Measurements from ENCODE around the gene HSPA12A.

The HSPA12A gene

DNA sequence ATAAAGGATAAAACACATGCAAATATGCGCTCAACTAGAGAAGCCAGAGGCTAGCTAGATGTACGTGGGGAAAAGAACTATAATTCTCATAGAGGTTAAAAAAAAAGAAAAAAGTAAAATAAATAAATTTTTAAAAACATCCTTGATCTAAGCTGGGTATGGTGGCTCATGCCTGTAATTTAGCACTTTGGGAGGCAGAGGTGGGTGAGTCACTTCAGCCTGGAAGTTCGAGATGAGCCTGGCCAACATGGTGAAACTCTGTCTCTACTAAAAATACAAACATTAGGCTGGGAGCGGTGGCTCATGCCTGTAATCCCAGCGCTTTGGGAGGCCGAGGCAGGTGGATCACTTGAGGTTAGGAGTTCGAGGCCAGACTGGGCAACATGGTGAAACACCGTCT is 18.6 kb upstream of the HSPA12A start:
- no peak overlapping the region for H4K8ac ChIP-seq (ENCODE audit: low read depth, low read length)
- no peaks in the 10 kb centered on the region for H3K9me3 ChIP-seq (ENCODE audit: insufficient read depth, low read depth, low read length)
- no peak overlapping the region for H3K4ac ChIP-seq (ENCODE audit: low read depth, low read length)
- no peak overlapping the region for H4K12ac ChIP-seq (ENCODE audit: low read depth, low read length)
- no peak overlapping the region for H3K23ac ChIP-seq (ENCODE audit: low read length)
- no peaks in the 10 kb centered on the region for H3K36me3 ChIP-seq (ENCODE audit: control insufficient read depth in 1 of 2, insufficient read depth in 2 of 2, low read length in 2 of 2)
- no peak overlapping the region for H3K14ac ChIP-seq (ENCODE audit: low read length)
- no peaks in the 10 kb centered on the region for H3K27me3 ChIP-seq (ENCODE audit: insufficient read depth, low read length)
- no peak overlapping the region for H2BK120ac ChIP-seq (ENCODE audit: insufficient read depth, low read length, poor library complexity)
- H2AK5ac ChIP-seq (ENCODE audit: low read length), result no peak overlapping the region
- no peaks in the 10 kb centered on the region for H3K4me1 ChIP-seq (ENCODE audit: control insufficient read depth in 1 of 2, insufficient read depth in 2 of 2, low read length in 2 of 2)
- no peak overlapping the region for H2BK5ac ChIP-seq (ENCODE audit: low read depth, low read length, poor library complexity)
- no peak overlapping the region for H2BK12ac ChIP-seq (ENCODE audit: low read length)
- no peaks in the 10 kb centered on the region for H3K79me2 ChIP-seq (ENCODE audit: control insufficient read depth, insufficient read depth, low read length, poor library complexity)
- H3K79me1 ChIP-seq (ENCODE audit: low read length), result no peaks in the 10 kb centered on the region
- no peak overlapping the region for H4K91ac ChIP-seq (ENCODE audit: low read depth, low read length)
- no CpG with 5 or more reads among the region's 8 CpGs for whole genome bisulfite sequencing (ENCODE audit: extremely low coverage, insufficient coverage, insufficient read length)
- no peak overlapping the region for H3K9ac ChIP-seq (ENCODE audit: low read length)
- DNase-seq, result no peak
- no peak overlapping the region for H2AFZ ChIP-seq (ENCODE audit: insufficient read depth, low read length, poor library complexity)
- H3K4me2 ChIP-seq (ENCODE audit: low read length), result no peak overlapping the region
- no peak overlapping the region for H3K4me3 ChIP-seq (ENCODE audit: low read depth, low read length)
- no peak overlapping the region for H3K27ac ChIP-seq (ENCODE audit: low read depth, low read length)
- no peak overlapping the region for H3K18ac ChIP-seq (ENCODE audit: low read length)

DNA sequence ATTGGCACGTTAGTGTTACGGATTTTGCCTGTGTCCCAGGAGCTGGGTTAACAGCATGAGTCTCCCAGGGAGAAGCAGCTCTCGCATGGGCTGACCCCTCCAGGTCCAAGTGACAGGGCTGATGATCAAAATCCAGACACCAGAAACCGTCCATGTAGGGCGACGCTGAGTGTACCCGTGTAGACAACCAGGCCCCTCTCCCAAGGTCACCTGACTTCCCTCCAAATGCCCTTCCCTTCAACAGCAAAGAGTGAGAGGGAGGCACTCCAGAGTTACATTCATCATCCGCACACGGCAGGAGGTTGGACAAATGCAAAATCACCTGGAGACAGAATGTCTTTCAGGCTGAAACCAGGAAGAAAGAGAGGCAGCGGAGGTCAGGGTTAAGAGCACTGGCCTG is 14.9 kb upstream of the HSPA12A start:
- no peak overlapping the region for H2AK5ac ChIP-seq (ENCODE audit: low read length)
- DNase-seq, result no peak
- no peaks in the 10 kb centered on the region for H3K4me1 ChIP-seq (ENCODE audit: control insufficient read depth in 1 of 2, insufficient read depth in 2 of 2, low read length in 2 of 2)
- no peak overlapping the region for H3K4me3 ChIP-seq (ENCODE audit: low read depth, low read length)
- H2AFZ ChIP-seq (ENCODE audit: insufficient read depth, low read length, poor library complexity), result no peak overlapping the region
- no peaks in the 10 kb centered on the region for H3K79me1 ChIP-seq (ENCODE audit: low read length)
- no peak overlapping the region for H2BK120ac ChIP-seq (ENCODE audit: insufficient read depth, low read length, poor library complexity)
- no peak overlapping the region for H3K18ac ChIP-seq (ENCODE audit: low read length)
- no peak overlapping the region for H2BK12ac ChIP-seq (ENCODE audit: low read length)
- no peaks in the 10 kb centered on the region for H3K36me3 ChIP-seq (ENCODE audit: control insufficient read depth in 1 of 2, insufficient read depth in 2 of 2, low read length in 2 of 2)
- no peaks in the 10 kb centered on the region for H3K79me2 ChIP-seq (ENCODE audit: control insufficient read depth, insufficient read depth, low read length, poor library complexity)
- no peak overlapping the region for H3K9ac ChIP-seq (ENCODE audit: low read length)
- H3K23ac ChIP-seq (ENCODE audit: low read length), result no peak overlapping the region
- no peak overlapping the region for H4K91ac ChIP-seq (ENCODE audit: low read depth, low read length)
- H3K4me2 ChIP-seq (ENCODE audit: low read length), result no peak overlapping the region
- H3K9me3 ChIP-seq (ENCODE audit: insufficient read depth, low read depth, low read length), result no peaks in the 10 kb centered on the region
- no peak overlapping the region for H3K14ac ChIP-seq (ENCODE audit: low read length)
- no peak overlapping the region for H4K8ac ChIP-seq (ENCODE audit: low read depth, low read length)
- no CpG with 5 or more reads among the region's 10 CpGs for WGBS (ENCODE audit: extremely low coverage, insufficient coverage, insufficient read length)
- no peak overlapping the region for H2BK5ac ChIP-seq (ENCODE audit: low read depth, low read length, poor library complexity)
- H3K27ac ChIP-seq (ENCODE audit: low read depth, low read length), result no peak overlapping the region
- no peak overlapping the region for H4K12ac ChIP-seq (ENCODE audit: low read depth, low read length)
- no peaks in the 10 kb centered on the region for H3K27me3 ChIP-seq (ENCODE audit: insufficient read depth, low read length)
- H3K4ac ChIP-seq (ENCODE audit: low read depth, low read length), result no peak overlapping the region

DNA sequence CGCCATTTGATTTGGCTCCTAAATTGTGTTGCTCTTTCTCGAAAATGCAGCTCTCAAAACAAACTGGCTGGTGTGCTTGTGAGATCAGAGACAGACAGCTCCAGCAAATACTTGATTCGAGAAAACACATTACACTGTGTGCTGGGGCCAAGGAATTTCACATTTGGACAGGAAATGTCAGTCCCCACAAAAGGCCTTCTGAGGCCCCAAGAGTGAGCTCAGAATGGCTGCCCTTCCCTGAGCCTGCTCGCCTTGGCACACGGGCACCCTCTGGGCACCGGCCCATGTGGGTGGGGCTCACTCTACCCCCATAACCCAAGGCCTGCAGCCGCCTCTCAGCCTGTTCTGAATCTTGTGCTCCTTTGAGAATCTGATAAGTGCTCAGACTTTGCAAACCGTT is 13.9 kb upstream of the HSPA12A start:
- H4K8ac ChIP-seq (ENCODE audit: low read depth, low read length), result no peak overlapping the region
- no peak overlapping the region for H2AFZ ChIP-seq (ENCODE audit: insufficient read depth, low read length, poor library complexity)
- H3K4me2 ChIP-seq (ENCODE audit: low read length), result no peak overlapping the region
- no peak overlapping the region for H3K4ac ChIP-seq (ENCODE audit: low read depth, low read length)
- H3K14ac ChIP-seq (ENCODE audit: low read length), result no peak overlapping the region
- DNase-seq, result no peak
- H2BK120ac ChIP-seq (ENCODE audit: insufficient read depth, low read length, poor library complexity), result no peak overlapping the region
- no peak overlapping the region for H4K12ac ChIP-seq (ENCODE audit: low read depth, low read length)
- H2BK5ac ChIP-seq (ENCODE audit: low read depth, low read length, poor library complexity), result no peak overlapping the region
- no peak overlapping the region for H3K23ac ChIP-seq (ENCODE audit: low read length)
- no peaks in the 10 kb centered on the region for H3K36me3 ChIP-seq (ENCODE audit: control insufficient read depth in 1 of 2, insufficient read depth in 2 of 2, low read length in 2 of 2)
- no peak overlapping the region for H3K4me3 ChIP-seq (ENCODE audit: low read depth, low read length)
- WGBS (ENCODE audit: extremely low coverage, insufficient coverage, insufficient read length), result no CpG with 5 or more reads among the region's 8 CpGs
- no peaks in the 10 kb centered on the region for H3K4me1 ChIP-seq (ENCODE audit: control insufficient read depth in 1 of 2, insufficient read depth in 2 of 2, low read length in 2 of 2)
- no peaks in the 10 kb centered on the region for H3K27me3 ChIP-seq (ENCODE audit: insufficient read depth, low read length)
- H3K79me1 ChIP-seq (ENCODE audit: low read length), result no peaks in the 10 kb centered on the region
- no peak overlapping the region for H2BK12ac ChIP-seq (ENCODE audit: low read length)
- no peak overlapping the region for H3K18ac ChIP-seq (ENCODE audit: low read length)
- no peak overlapping the region for H4K91ac ChIP-seq (ENCODE audit: low read depth, low read length)
- no peaks in the 10 kb centered on the region for H3K9me3 ChIP-seq (ENCODE audit: insufficient read depth, low read depth, low read length)
- H2AK5ac ChIP-seq (ENCODE audit: low read length), result no peak overlapping the region
- H3K27ac ChIP-seq (ENCODE audit: low read depth, low read length), result no peak overlapping the region
- H3K9ac ChIP-seq (ENCODE audit: low read length), result no peak overlapping the region
- no peaks in the 10 kb centered on the region for H3K79me2 ChIP-seq (ENCODE audit: control insufficient read depth, insufficient read depth, low read length, poor library complexity)

DNA sequence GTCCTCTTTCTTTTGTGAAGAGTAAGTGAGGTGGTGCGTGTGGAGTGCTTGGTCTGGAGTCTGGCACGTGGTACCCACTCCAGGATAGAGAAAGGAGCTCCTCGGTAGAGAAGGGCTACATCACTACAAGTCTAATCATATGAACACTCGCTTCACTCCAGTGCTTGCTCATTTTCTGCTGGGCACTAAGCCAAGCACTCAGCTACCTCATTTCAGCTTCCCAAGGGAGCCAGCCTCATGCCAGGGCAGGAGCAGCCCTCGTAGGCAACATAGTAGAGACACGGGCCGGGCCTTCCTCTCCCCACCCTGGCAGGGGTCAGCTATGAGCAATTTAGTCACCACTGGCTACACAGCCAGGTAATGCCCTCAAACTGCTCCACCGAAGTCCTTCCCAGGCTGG is 11.4 kb upstream of the HSPA12A start:
- no peaks in the 10 kb centered on the region for H3K4me1 ChIP-seq (ENCODE audit: control insufficient read depth in 1 of 2, insufficient read depth in 2 of 2, low read length in 2 of 2)
- no peak overlapping the region for H2BK12ac ChIP-seq (ENCODE audit: low read length)
- no peak overlapping the region for H2BK5ac ChIP-seq (ENCODE audit: low read depth, low read length, poor library complexity)
- H2AFZ ChIP-seq (ENCODE audit: insufficient read depth, low read length, poor library complexity), result no peak overlapping the region
- no peak overlapping the region for H2BK120ac ChIP-seq (ENCODE audit: insufficient read depth, low read length, poor library complexity)
- no peak overlapping the region for H3K9ac ChIP-seq (ENCODE audit: low read length)
- no peak overlapping the region for H3K4ac ChIP-seq (ENCODE audit: low read depth, low read length)
- H2AK5ac ChIP-seq (ENCODE audit: low read length), result no peak overlapping the region
- DNase-seq, result no peak
- no CpG with 5 or more reads among the region's 8 CpGs for WGBS (ENCODE audit: extremely low coverage, insufficient coverage, insufficient read length)
- H3K9me3 ChIP-seq (ENCODE audit: insufficient read depth, low read depth, low read length), result peaks cover 2% of the 10 kb centered on the region
- H3K4me3 ChIP-seq (ENCODE audit: low read depth, low read length), result no peak overlapping the region
- H3K36me3 ChIP-seq (ENCODE audit: control insufficient read depth in 1 of 2, insufficient read depth in 2 of 2, low read length in 2 of 2), result no peaks in the 10 kb centered on the region
- no peak overlapping the region for H4K12ac ChIP-seq (ENCODE audit: low read depth, low read length)
- no peaks in the 10 kb centered on the region for H3K79me2 ChIP-seq (ENCODE audit: control insufficient read depth, insufficient read depth, low read length, poor library complexity)
- no peak overlapping the region for H3K27ac ChIP-seq (ENCODE audit: low read depth, low read length)
- no peak overlapping the region for H3K14ac ChIP-seq (ENCODE audit: low read length)
- H3K18ac ChIP-seq (ENCODE audit: low read length), result no peak overlapping the region
- H3K4me2 ChIP-seq (ENCODE audit: low read length), result no peak overlapping the region
- no peaks in the 10 kb centered on the region for H3K79me1 ChIP-seq (ENCODE audit: low read length)
- H3K27me3 ChIP-seq (ENCODE audit: insufficient read depth, low read length), result no peaks in the 10 kb centered on the region
- H4K91ac ChIP-seq (ENCODE audit: low read depth, low read length), result no peak overlapping the region
- no peak overlapping the region for H4K8ac ChIP-seq (ENCODE audit: low read depth, low read length)
- no peak overlapping the region for H3K23ac ChIP-seq (ENCODE audit: low read length)
